ENCODE results near the gene KPNA1. TPM values are rescaled to one million over a fixed set of nuclear protein-coding genes. Genes with fewer than 3 reads are reported as not detected.
A peak's percentile ranks its signal among the peaks of the same experiment; 100 is the strongest.

Gene KPNA1
- total RNA-seq, 1 experiment from 2014 or later, result 64.3 TPM

DNA sequence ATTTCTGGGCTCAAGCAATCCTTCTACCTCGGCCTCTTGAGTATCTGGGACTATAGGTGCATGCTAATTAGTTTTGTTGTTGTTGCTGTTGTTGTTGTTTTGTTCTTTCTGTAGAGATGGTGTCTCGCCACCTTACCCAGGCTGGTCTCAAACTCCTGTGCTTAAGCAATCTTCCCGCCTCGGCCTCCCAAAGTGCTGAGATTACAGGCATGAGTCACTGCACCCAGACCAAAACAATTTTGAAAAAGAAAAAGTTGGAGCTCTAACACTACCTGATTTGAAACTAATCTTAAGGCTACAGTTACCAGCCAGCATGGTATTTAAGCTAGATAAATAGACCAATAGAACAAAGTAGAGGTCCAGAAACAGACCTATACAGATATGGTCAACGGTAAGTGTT lies 29.8 kb downstream of the KPNA1 start:
- Histone ChIP-seq H3K27me3 (ENCODE audit: low read length) (no peaks in the 10 kb centered on the region), H3K79me2 (ENCODE audit: low read length) (peaks cover 90% of the 10 kb centered on the region), H3K4me2 (ENCODE audit: low read length) (no peak overlapping the region), H3K4me1 (ENCODE audit: insufficient read depth, low read length) (peaks cover 20% of the 10 kb centered on the region), H2AFZ (ENCODE audit: low read length) (no peak overlapping the region), H3K36me3 (ENCODE audit: low read depth, low read length) (peaks cover 11% of the 10 kb centered on the region), H4K20me1 (ENCODE audit: low read length) (peaks cover 17% of the 10 kb centered on the region), H3K27ac (ENCODE audit: low read length) (no peak overlapping the region), H3K9ac (ENCODE audit: low read length) (no peak overlapping the region), H3K9me3 (ENCODE audit: low read length) (no peaks in the 10 kb centered on the region), H3K9me2 (replicated peaks; ENCODE audit: low read length) (no peaks in the 10 kb centered on the region), H3K4me3 (ENCODE audit: low read length) (no peak overlapping the region), H3F3A (ENCODE audit: low read length, unreplicated experiment) (peaks cover 3% of the 10 kb centered on the region)
- ChIA-PET POLR2A (ENCODE audit: unreplicated experiment) (no interaction called here), CTCF (no interaction called here)
- TF ChIP-seq, protein P1, sequence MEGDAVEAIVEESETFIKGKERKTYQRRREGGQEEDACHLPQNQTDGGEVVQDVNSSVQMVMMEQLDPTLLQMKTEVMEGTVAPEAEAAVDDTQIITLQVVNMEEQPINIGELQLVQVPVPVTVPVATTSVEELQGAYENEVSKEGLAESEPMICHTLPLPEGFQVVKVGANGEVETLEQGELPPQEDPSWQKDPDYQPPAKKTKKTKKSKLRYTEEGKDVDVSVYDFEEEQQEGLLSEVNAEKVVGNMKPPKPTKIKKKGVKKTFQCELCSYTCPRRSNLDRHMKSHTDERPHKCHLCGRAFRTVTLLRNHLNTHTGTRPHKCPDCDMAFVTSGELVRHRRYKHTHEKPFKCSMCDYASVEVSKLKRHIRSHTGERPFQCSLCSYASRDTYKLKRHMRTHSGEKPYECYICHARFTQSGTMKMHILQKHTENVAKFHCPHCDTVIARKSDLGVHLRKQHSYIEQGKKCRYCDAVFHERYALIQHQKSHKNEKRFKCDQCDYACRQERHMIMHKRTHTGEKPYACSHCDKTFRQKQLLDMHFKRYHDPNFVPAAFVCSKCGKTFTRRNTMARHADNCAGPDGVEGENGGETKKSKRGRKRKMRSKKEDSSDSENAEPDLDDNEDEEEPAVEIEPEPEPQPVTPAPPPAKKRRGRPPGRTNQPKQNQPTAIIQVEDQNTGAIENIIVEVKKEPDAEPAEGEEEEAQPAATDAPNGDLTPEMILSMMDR (conservative IDR thresholded peaks at IDR 0.05; ENCODE audit: low read depth, low read length), result no peak
- no peak for TF ChIP-seq EZH2 (IDR thresholded peaks at IDR 0.05; ENCODE audit: low read length, unreplicated experiment)
- TF ChIP-seq EZH2phosphoT487 (IDR thresholded peaks at IDR 0.05; ENCODE audit: borderline replicate concordance, low read length), result no peak
- BruUV-seq (replicated peaks), result no TSS peak
- DNase-seq (no peak), ATAC-seq (0 out of 2 replicates have a peak, but pooled peaks have one; percentile 9)
- intact Hi-C loops (cut with micrococcal nuclease), result no loop called here

DNA sequence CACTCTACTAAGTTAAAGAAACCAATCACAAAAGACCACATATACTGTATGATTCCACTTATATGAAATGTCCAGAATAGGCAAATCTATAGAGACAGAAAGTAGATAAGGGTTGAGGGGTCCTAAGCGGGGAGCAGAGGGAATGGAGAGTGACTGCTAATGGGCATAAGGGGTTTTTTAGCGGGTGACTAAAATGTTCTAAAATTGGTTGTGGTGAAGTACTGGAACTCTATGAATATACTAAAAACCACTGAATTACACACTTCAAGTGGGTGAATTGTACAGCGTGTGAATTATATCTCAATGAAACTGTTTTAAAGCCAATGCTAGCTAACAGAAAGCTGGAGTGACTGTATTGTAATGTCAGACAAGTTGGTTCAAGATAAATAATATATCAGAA lies 33.3 kb downstream of the KPNA1 start:
- CTCF ChIA-PET, result no interaction called here
- intact Hi-C loops (cut with micrococcal nuclease), result no loop called here
- H4K20me1 ChIP-seq (ENCODE audit: low read length), result peaks cover 18% of the 10 kb centered on the region; the same call in 1 of the 2 replicates

DNA sequence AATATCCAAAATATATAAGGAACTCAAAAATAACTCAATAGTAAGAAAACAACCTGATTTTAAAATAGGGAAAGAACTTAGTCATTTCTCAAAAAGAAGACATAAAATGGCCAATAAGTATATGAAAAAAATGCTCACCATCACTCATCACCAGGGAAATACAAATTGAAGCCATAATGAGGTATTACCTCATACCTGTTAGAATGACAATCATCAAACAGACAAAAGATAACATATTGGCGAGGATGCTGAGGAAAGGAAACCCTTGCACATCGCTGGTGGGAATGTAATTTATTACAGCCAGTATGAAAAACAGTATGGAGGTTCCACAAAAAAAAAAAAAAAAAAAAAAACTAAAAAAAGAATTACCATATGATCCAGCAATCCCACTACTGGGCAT lies 38.2 kb downstream of the KPNA1 start:
- H4K20me1 ChIP-seq (ENCODE audit: low read length), result peaks cover 48% of the 10 kb centered on the region
- POLR2A ChIA-PET (ENCODE audit: unreplicated experiment), result no interaction called here

More for the DNA sequence above, 33.3 kb downstream of the KPNA1 start:
- no peaks in the 10 kb centered on the region for H3K27me3 ChIP-seq (ENCODE audit: low read length)
- no peak overlapping the region for H3K9ac ChIP-seq (ENCODE audit: low read length)
- H3K9me3 ChIP-seq (ENCODE audit: low read length), result no peaks in the 10 kb centered on the region
- POLR2A ChIA-PET (ENCODE audit: unreplicated experiment), result no interaction called here
- no TSS peak for BruUV-seq (replicated peaks)
- no peaks in the 10 kb centered on the region for H3F3A ChIP-seq (ENCODE audit: low read length, unreplicated experiment)
- ATAC-seq (no peak), DNase-seq (no peak)
- peaks cover 93% of the 10 kb centered on the region for H3K79me2 ChIP-seq (ENCODE audit: low read length)
- TF ChIP-seq EZH2 (IDR thresholded peaks at IDR 0.05; ENCODE audit: low read length, unreplicated experiment), result no peak
- TF ChIP-seq EZH2phosphoT487 (IDR thresholded peaks at IDR 0.05; ENCODE audit: borderline replicate concordance, low read length), result no peak
- TF ChIP-seq, protein P1 (conservative IDR thresholded peaks at IDR 0.05; ENCODE audit: low read depth, low read length), result no peak
- no peak overlapping the region for H3K27ac ChIP-seq (ENCODE audit: low read length)
- peaks cover 20% of the 10 kb centered on the region for H3K4me1 ChIP-seq (ENCODE audit: insufficient read depth, low read length)
- H3K9me2 ChIP-seq (replicated peaks; ENCODE audit: low read length), result no peaks in the 10 kb centered on the region
- H3K4me2 ChIP-seq (ENCODE audit: low read length), result no peak overlapping the region
- H2AFZ ChIP-seq (ENCODE audit: low read length), result no peak overlapping the region
- peaks cover under 1% of the 10 kb centered on the region; the same call in 1 of the 2 replicates for H3K36me3 ChIP-seq (ENCODE audit: low read depth, low read length)
- H3K4me3 ChIP-seq (ENCODE audit: low read length), result no peak overlapping the region

More for the DNA sequence above, 38.2 kb downstream of the KPNA1 start:
- Histone ChIP-seq H3K27ac (ENCODE audit: low read length) (no peak overlapping the region), H2AFZ (ENCODE audit: low read length) (no peak overlapping the region), H3K4me1 (ENCODE audit: insufficient read depth, low read length) (no peaks in the 10 kb centered on the region), H3F3A (ENCODE audit: low read length, unreplicated experiment) (no peaks in the 10 kb centered on the region), H3K4me3 (ENCODE audit: low read length) (no peak overlapping the region), H3K9me3 (ENCODE audit: low read length) (no peaks in the 10 kb centered on the region), H3K79me2 (ENCODE audit: low read length) (peaks cover 100% of the 10 kb centered on the region), H3K9ac (ENCODE audit: low read length) (no peak overlapping the region), H3K9me2 (replicated peaks; ENCODE audit: low read length) (no peaks in the 10 kb centered on the region), H3K36me3 (ENCODE audit: low read depth, low read length) (peaks cover 14% of the 10 kb centered on the region; the same call in 1 of the 2 replicates), H3K4me2 (ENCODE audit: low read length) (no peak overlapping the region), H3K27me3 (ENCODE audit: low read length) (no peaks in the 10 kb centered on the region)
- BruUV-seq (replicated peaks), result no TSS peak
- CTCF ChIA-PET, result no interaction called here
- DNase-seq, result no peak
- intact Hi-C loops (cut with micrococcal nuclease), result no loop called here
- ATAC-seq, result no peak
- TF ChIP-seq EZH2 (IDR thresholded peaks at IDR 0.05; ENCODE audit: low read length, unreplicated experiment) (no peak), EZH2phosphoT487 (IDR thresholded peaks at IDR 0.05; ENCODE audit: borderline replicate concordance, low read length) (no peak)
- TF ChIP-seq, protein P1 (conservative IDR thresholded peaks at IDR 0.05; ENCODE audit: low read depth, low read length), result no peak

All from PC-3 (cell line).